ENCODE measurements around the gene RAB9A.

- no peak for TF ChIP-seq CTCF (IDR thresholded peaks at IDR 0.05; ENCODE audit: low read depth, low read length, poor library complexity, severe bottlenecking)
- TF ChIP-seq EZH2phosphoT487 (IDR thresholded peaks at IDR 0.05; ENCODE audit: borderline replicate concordance, low read length) = no peak
These were observed 63.7 kb downstream of the RAB9A start for GRCh38 chrX:13752646-13753045.

All from DOHH2 (cell line).